LNCaP clone FGC (cell line): ENCODE data around the gene COA4.

ENCODE experiments used
- DNase-seq: peaks from one replicate; pipeline ENCODE4 v3.0.0-alpha.2; 2011; ENCODE audit warnings: low read depth
- H3K4me3 ChIP-seq: 2 replicates; pipeline ENCODE4 v1.5.1; 2011; ENCODE audit warnings: mild to moderate bottlenecking, low read depth, low read length, control low read depth
- CTCF ChIP-seq: IDR thresholded peaks from 2 replicates; pipeline ENCODE4 v1.5.1; 2012; ENCODE audit warnings: mild to moderate bottlenecking; ENCODE audit not compliant: control insufficient read depth, insufficient read depth; ENCODE audit errors: extremely low read depth

The COA4 gene

GRCh38 chr11:73869332-73869949 is 7.2 kb downstream of the COA4 start:
- no peak for TF ChIP-seq CTCF
- no peak overlapping the region for H3K4me3 ChIP-seq
- peak; percentile 59 for DNase-seq

DNA sequence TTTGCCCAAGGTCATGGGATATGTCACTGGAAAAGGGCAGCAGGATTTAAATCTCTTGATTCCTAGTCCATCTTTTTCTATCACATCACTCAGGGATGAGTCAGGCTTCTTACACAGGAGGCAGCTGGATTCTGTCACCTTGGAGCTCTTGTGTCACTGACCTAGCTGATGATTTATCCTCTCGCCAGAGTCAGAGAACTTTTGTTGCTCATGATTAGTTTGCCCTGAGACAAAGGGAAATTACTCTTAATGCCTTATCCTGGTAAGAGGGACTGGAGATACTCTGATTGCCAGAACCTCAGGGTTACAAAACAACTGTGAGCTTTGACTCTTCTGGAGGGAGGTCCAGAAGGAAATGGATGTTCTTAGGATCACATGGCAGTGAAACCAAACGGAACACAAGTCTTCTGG is 10.1 kb downstream of the COA4 start:
- H3K4me3 ChIP-seq, result no peak overlapping the region
- no peak for TF ChIP-seq CTCF
- no peak for DNase-seq

GRCh38 chr11:73866095-73866579 is 10.5 kb downstream of the COA4 start:
- no peak for DNase-seq
- no peak overlapping the region for H3K4me3 ChIP-seq
- no peak for TF ChIP-seq CTCF

DNA sequence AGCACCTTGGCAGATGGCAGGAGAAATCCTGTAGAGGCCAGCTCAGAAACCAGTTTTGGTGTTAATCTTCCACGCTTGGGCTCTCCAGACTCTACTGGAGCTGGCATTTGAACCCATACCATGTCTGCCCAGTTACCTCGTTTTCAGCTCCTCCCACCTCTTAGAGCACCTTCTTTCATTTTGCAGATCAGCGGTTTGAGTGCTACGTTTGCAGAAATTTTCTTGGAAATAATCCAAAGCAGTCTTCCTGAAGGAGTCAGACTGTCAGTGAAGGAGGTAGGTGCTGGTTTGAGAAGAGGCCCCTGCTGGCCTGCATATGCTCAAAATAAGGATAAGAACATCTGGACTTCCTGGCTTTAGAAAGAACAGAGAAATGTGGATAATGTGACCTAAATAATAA is 13.7 kb downstream of the COA4 start:
- H3K4me3 ChIP-seq, result no peak overlapping the region
- no peak for DNase-seq
- no peak for TF ChIP-seq CTCF

- H3K4me3 ChIP-seq, result no peak overlapping the region
- no peak for DNase-seq
- TF ChIP-seq CTCF, result no peak
Observed at GRCh38 chr11:73860202-73860601, 16.4 kb downstream of the COA4 start.

DNA sequence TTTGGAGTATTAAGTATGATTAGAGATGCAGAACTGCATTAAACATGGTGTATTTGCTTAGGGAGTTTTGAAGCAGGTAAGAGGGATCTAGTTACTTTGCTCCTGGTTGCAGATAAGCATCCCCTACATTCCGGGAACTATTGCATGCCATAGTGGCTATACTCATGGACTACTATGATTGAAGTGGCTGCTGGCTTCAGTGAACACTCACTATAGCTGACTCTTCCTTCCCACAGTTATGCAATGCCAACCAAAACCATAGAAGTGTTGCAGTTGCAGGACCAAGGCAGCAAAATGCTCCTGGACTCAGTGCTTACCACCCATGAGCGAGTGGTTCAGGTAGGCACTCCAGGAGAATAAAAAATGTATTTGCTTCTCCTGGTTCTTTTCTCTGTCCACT is 17.0 kb downstream of the COA4 start:
- H3K4me3 ChIP-seq, result no peak overlapping the region
- DNase-seq, result no peak
- no peak for TF ChIP-seq CTCF

- TF ChIP-seq CTCF, result no peak
- no peak for DNase-seq
- no peak overlapping the region for H3K4me3 ChIP-seq
Observed at GRCh38 chr11:73856031-73856567, 20.5 kb downstream of the COA4 start.
